Islet precursor cell (in vitro differentiated cells): ENCODE measurements around the gene THEMIS.
A peak's percentile ranks its signal among the peaks of the same experiment; 100 is the strongest.
"Not testable (repeated sequence)": the region's sequence is repeated elsewhere in the genome, so short reads cannot be mapped to it uniquely, and the experiment has no call there.

ENCODE experiments used
- DNase-seq: peaks from one replicate; pipeline ENCODE4 v3.0.0-alpha.2; 2018

Gene THEMIS

GRCh38 chr6:127914240-127914639 lies 13.4 kb upstream of the THEMIS start:
- DNase-seq = no peak

- no peak for DNase-seq
These were observed 12.1 kb upstream of the THEMIS start for GRCh38 chr6:127912914-127913313.

- no peak for DNase-seq
These were observed 7.2 kb upstream of the THEMIS start for GRCh38 chr6:127907960-127908640.

- DNase-seq = no peak
These were observed 3.3 kb upstream of the THEMIS start for GRCh38 chr6:127904160-127904559.

GRCh38 chr6:127902933-127903332 lies 2.1 kb upstream of the THEMIS start:
- no peak for DNase-seq

- no peak for DNase-seq
These were observed 3.4 kb downstream of the THEMIS start for GRCh38 chr6:127897484-127897883.

GRCh38 chr6:127894051-127894450 lies 6.8 kb downstream of the THEMIS start:
- no peak for DNase-seq

- no peak for DNase-seq
These were observed 7.3 kb downstream of the THEMIS start for GRCh38 chr6:127893541-127893940.

- DNase-seq = no peak
These were observed 9.0 kb downstream of the THEMIS start for GRCh38 chr6:127891731-127892326.

- DNase-seq = no peak
These were observed 14.3 kb downstream of the THEMIS start for GRCh38 chr6:127886603-127887002.

- no peak for DNase-seq
These were observed 16.7 kb downstream of the THEMIS start for GRCh38 chr6:127884134-127884533.

- not testable (repeated sequence) for DNase-seq
These were observed 18.9 kb downstream of the THEMIS start for GRCh38 chr6:127881949-127882348.

GRCh38 chr6:127880429-127880828 lies 20.4 kb downstream of the THEMIS start:
- DNase-seq = no peak

- peak; percentile 79 for DNase-seq
These were observed 21.2 kb downstream of the THEMIS start for GRCh38 chr6:127879685-127880084.

GRCh38 chr6:127878115-127878514 lies 22.7 kb downstream of the THEMIS start:
- DNase-seq = no peak

GRCh38 chr6:127877231-127877630 lies 23.6 kb downstream of the THEMIS start:
- DNase-seq = no peak

GRCh38 chr6:127869772-127870404 lies 31.0 kb downstream of the THEMIS start:
- no peak for DNase-seq

- no peak for DNase-seq
These were observed 31.7 kb downstream of the THEMIS start for GRCh38 chr6:127869183-127869582.

- DNase-seq = no peak
These were observed 32.5 kb downstream of the THEMIS start for GRCh38 chr6:127868338-127868737.

- DNase-seq = no peak
These were observed 34.1 kb downstream of the THEMIS start for GRCh38 chr6:127866766-127867165.

GRCh38 chr6:127865108-127865507 lies 35.8 kb downstream of the THEMIS start:
- DNase-seq = no peak

- no peak for DNase-seq
These were observed 36.2 kb downstream of the THEMIS start for GRCh38 chr6:127864701-127865100.

GRCh38 chr6:127860723-127861122 lies 40.1 kb downstream of the THEMIS start:
- no peak for DNase-seq

- no peak for DNase-seq
These were observed 40.9 kb downstream of the THEMIS start for GRCh38 chr6:127859956-127860355.
